Activated B cell treated with CpG ODN at 0.5 μM for 24 hours (primary cell): ENCODE data around the gene NEGR1. TPM values are rescaled to one million over a fixed set of nuclear protein-coding genes. Genes with fewer than 3 reads are reported as not detected.

Experiments used
- ATAC-seq: fragments of 200-7000 bp; cut with Tn5 transposase; one replicate; pipeline ENCODE4 v1.10.0; 2021; ENCODE audit warnings: low read depth, mild to moderate bottlenecking, moderate library complexity
- CTCF ChIA-PET: fragments of 350-600 bp; sonication (Branson Sonifier 250); formaldehyde crosslinking; loops from one replicate; lab custom pipeline; 2021; ENCODE audit warnings: antibody characterized with exemption; lab: Charles Lee
- POLR2A ChIA-PET: fragments of 350-600 bp; sonication (Branson Sonifier 250); formaldehyde crosslinking; loops from one replicate; lab custom pipeline; 2021; ENCODE audit warnings: antibody characterized with exemption; lab: Charles Lee
- DNase-seq: peaks from one replicate; pipeline ENCODE4 v3.0.0; 2022
- H3K27ac Mint-ChIP-seq: one replicate; pipeline ENCODE4 v1.8.0; 2020; ENCODE audit warnings: mixed read lengths
- H3K27me3 Mint-ChIP-seq: one replicate; pipeline ENCODE4 v1.8.0; 2021; ENCODE audit warnings: mixed read lengths
- H3K36me3 Mint-ChIP-seq: one replicate; pipeline ENCODE4 v1.8.0; 2021; ENCODE audit warnings: low read depth, mixed read lengths
- H3K4me1 Mint-ChIP-seq: one replicate; pipeline ENCODE4 v1.8.0; 2021; ENCODE audit warnings: mixed read lengths
- H3K4me3 Mint-ChIP-seq: one replicate; pipeline ENCODE4 v1.8.0; 2020; ENCODE audit warnings: mild to moderate bottlenecking, mixed read lengths
- H3K9me3 Mint-ChIP-seq: one replicate; pipeline ENCODE4 v1.8.0; 2020; ENCODE audit warnings: mixed read lengths
- intact Hi-C: fragments of 100-400 bp; cut with micrococcal nuclease; formaldehyde crosslinking; loops from one replicate; pipeline ENCODE4 v1.15.1; 2024
- total RNA-seq: library from RNA; stranded (reverse); gene quantifications from 2 replicates; pipeline ENCODE4 v1.2.3, GENCODE V29; 2022
- TF ChIP-seq, protein P1 (sequence below): fragments of 200-600 bp; IDR thresholded peaks from one replicate; pipeline ENCODE4 v1.8.0; 2022; ENCODE audit warnings: antibody characterized with exemption, mild to moderate bottlenecking

NEGR1 gene
- total RNA-seq, 1 donor from 2014 or later, result not detected

GRCh38 chr1:71836904-71837303 lies 445.4 kb downstream of the NEGR1 start:
- DNase-seq (no peak), ATAC-seq (no peak)
- ChIA-PET CTCF (no interaction called here), POLR2A (no interaction called here)
- TF ChIP-seq, protein P1, sequence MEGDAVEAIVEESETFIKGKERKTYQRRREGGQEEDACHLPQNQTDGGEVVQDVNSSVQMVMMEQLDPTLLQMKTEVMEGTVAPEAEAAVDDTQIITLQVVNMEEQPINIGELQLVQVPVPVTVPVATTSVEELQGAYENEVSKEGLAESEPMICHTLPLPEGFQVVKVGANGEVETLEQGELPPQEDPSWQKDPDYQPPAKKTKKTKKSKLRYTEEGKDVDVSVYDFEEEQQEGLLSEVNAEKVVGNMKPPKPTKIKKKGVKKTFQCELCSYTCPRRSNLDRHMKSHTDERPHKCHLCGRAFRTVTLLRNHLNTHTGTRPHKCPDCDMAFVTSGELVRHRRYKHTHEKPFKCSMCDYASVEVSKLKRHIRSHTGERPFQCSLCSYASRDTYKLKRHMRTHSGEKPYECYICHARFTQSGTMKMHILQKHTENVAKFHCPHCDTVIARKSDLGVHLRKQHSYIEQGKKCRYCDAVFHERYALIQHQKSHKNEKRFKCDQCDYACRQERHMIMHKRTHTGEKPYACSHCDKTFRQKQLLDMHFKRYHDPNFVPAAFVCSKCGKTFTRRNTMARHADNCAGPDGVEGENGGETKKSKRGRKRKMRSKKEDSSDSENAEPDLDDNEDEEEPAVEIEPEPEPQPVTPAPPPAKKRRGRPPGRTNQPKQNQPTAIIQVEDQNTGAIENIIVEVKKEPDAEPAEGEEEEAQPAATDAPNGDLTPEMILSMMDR, result no peak
- Mint-ChIP-seq H3K4me1 (peaks cover 7% of the 10 kb centered on the region), H3K27ac (no peak overlapping the region), H3K27me3 (no peaks in the 10 kb centered on the region), H3K4me3 (no peak overlapping the region), H3K9me3 (no peaks in the 10 kb centered on the region), H3K36me3 (no peaks in the 10 kb centered on the region)
- intact Hi-C loops, result no loop called here

GRCh38 chr1:71835442-71835813 lies 446.9 kb downstream of the NEGR1 start:
- DNase-seq (no peak), ATAC-seq (peak; percentile 42)
- Mint-ChIP-seq H3K36me3 (no peaks in the 10 kb centered on the region), H3K9me3 (no peaks in the 10 kb centered on the region), H3K27me3 (no peaks in the 10 kb centered on the region), H3K27ac (no peak overlapping the region), H3K4me3 (no peak overlapping the region), H3K4me1 (peaks cover 7% of the 10 kb centered on the region)
- TF ChIP-seq, protein P1, result no peak
- intact Hi-C loops, result no loop called here
- POLR2A ChIA-PET, result no interaction called here
- CTCF ChIA-PET, result no interaction called here

- ChIA-PET CTCF (no interaction called here), POLR2A (no interaction called here)
- Mint-ChIP-seq H3K4me3 (no peak overlapping the region), H3K9me3 (no peaks in the 10 kb centered on the region), H3K27me3 (no peaks in the 10 kb centered on the region), H3K27ac (no peak overlapping the region), H3K36me3 (no peaks in the 10 kb centered on the region), H3K4me1 (peaks cover 7% of the 10 kb centered on the region)
- TF ChIP-seq, protein P1, result no peak
- intact Hi-C loops, result no loop called here
- ATAC-seq (no peak), DNase-seq (no peak)
Observed at GRCh38 chr1:71834601-71835441, 447.5 kb downstream of the NEGR1 start.

- intact Hi-C loops, result no loop called here
- H3K4me3 Mint-ChIP-seq, result no peak overlapping the region
- no peak for ATAC-seq
- H3K4me1 Mint-ChIP-seq, result peaks cover 7% of the 10 kb centered on the region
- TF ChIP-seq, protein P1, result no peak
- no peaks in the 10 kb centered on the region for H3K27me3 Mint-ChIP-seq
- no peaks in the 10 kb centered on the region for H3K9me3 Mint-ChIP-seq
- DNase-seq, result no peak
- POLR2A ChIA-PET, result no interaction called here
- H3K36me3 Mint-ChIP-seq, result no peaks in the 10 kb centered on the region
- CTCF ChIA-PET, result no interaction called here
- no peak overlapping the region for H3K27ac Mint-ChIP-seq
Observed at GRCh38 chr1:71831646-71832045, 450.7 kb downstream of the NEGR1 start.

DNA sequence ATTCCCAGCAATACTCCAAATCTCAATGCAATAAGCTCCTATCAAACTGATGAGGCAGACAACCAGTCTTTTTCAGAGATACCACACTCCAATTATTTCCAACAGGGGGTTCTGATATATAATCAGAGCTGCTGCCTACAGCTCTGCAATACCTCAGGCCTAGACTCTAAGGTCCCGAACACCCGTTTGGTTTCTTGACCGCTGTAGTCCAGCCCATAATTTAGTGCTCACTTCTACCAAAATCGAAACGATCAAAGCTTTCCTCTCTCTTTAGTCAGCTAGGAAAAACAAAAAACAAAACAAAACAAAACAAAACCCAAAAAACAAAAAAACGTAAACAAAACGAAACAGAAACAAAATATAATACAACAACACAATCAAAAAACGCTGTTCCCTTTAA lies 453.0 kb downstream of the NEGR1 start:
- DNase-seq (no peak), ATAC-seq (no peak)
- CTCF ChIA-PET, result no interaction called here
- peaks cover 3% of the 10 kb centered on the region for H3K9me3 Mint-ChIP-seq
- POLR2A ChIA-PET, result no interaction called here
- TF ChIP-seq, protein P1, result no peak
- H3K27ac Mint-ChIP-seq, result no peak overlapping the region
- no peaks in the 10 kb centered on the region for H3K4me1 Mint-ChIP-seq
- H3K27me3 Mint-ChIP-seq, result no peaks in the 10 kb centered on the region
- intact Hi-C loops, result no loop called here
- H3K4me3 Mint-ChIP-seq, result no peak overlapping the region
- H3K36me3 Mint-ChIP-seq, result no peaks in the 10 kb centered on the region
